HCT116 (cell line): ENCODE results near the gene RBBP6. TPM values are rescaled to one million over a fixed set of nuclear protein-coding genes. Genes with fewer than 3 reads are reported as not detected.

ENCODE experiments used
- ATAC-seq: fragments of 200-7000 bp; cut with Tn5 transposase; 2 replicates; pipeline ENCODE4 v1.9.1; 2020; ENCODE audit warnings: mild to moderate bottlenecking, moderate library complexity
- BruUV-seq: library from RNA; stranded (reverse); fragments of 400-500 nt; replicated peaks from 2 replicates; lab custom pipeline; 2021; lab: Mats Ljungman, UMichigan
- CTCF ChIA-PET: fragments of 300-600 bp; sonication (Branson Sonifier 250); formaldehyde crosslinking; loops from one replicate; lab custom pipeline; 2021; ENCODE audit warnings: antibody characterized with exemption; lab: Charles Lee
- POLR2A ChIA-PET: fragments of 300-600, 350-600 bp; sonication (Branson Sonifier 250); formaldehyde crosslinking; loops from one replicate; lab custom pipeline; 2021; ENCODE audit warnings: antibody characterized with exemption; lab: Charles Lee
- RAD21 ChIA-PET, 2 experiments: fragments of 300-600 bp; sonication (Branson Sonifier 250); formaldehyde crosslinking; loops; one replicate each; lab custom pipeline; 2023; ENCODE audit warnings: low total read pairs in 2 of 2; ENCODE audit not compliant: uncharacterized antibody in 2 of 2, unreplicated experiment in 2 of 2, low non-redundant PET in 1 of 2; lab: Charles Lee
- DNase-seq: peaks from one replicate; pipeline ENCODE4 v3.0.0-alpha.2; 2010; ENCODE audit warnings: low read depth, low spot score
- H2AFZ ChIP-seq: fragments of 200-600 bp; shearing (Covaris generic), sonication (generic); 2 replicates; pipeline ENCODE4 v1.6.1; 2017; ENCODE audit warnings: low read depth, mixed run types, mixed read lengths, antibody characterized with exemption, low read length; ENCODE audit not compliant: poor library complexity, severe bottlenecking
- H3K27ac ChIP-seq: 2 replicates; pipeline ENCODE4 v1.5.1; 2012; ENCODE audit warnings: low read depth, low read length
- H3K27me3 ChIP-seq: fragments of 200-600 bp; sonication (generic); 2 replicates; pipeline ENCODE4 v1.6.1; 2016; ENCODE audit warnings: mixed run types, low read length, mixed read lengths; ENCODE audit not compliant: insufficient read depth
- H3K36me3 ChIP-seq, 2 experiments: fragments of 200-500 bp in 1 of 2; fragments of 200-600 bp in 1 of 2; sonication (Bioruptor generic) in 1 of 2; sonication (generic) in 1 of 2; 2 replicates each; pipeline versions ENCODE4 v1.5.1 to v1.6.1; 2014 to 2016; ENCODE audit warnings: low read length in 2 of 2, inconsistent platforms in 1 of 2, mixed read lengths in 1 of 2, mixed run types in 1 of 2; ENCODE audit not compliant: insufficient read depth in 2 of 2, control insufficient read depth in 1 of 2
- H3K4me1 ChIP-seq, 2 experiments: fragments of 200-600 bp in 1 of 2; sonication (generic) in 1 of 2; 2 replicates each; pipeline versions ENCODE4 v1.5.1 to v1.6.1; 2012 to 2017; ENCODE audit warnings: low read length in 2 of 2, inconsistent platforms in 1 of 2, mild to moderate bottlenecking in 1 of 2, mixed read lengths in 1 of 2, mixed run types in 1 of 2, moderate library complexity in 1 of 2; ENCODE audit not compliant: insufficient read depth in 2 of 2, control insufficient read depth in 1 of 2
- H3K4me2 ChIP-seq: fragments of 200-600 bp; sonication (generic); 2 replicates; pipeline ENCODE4 v1.6.1; 2017; ENCODE audit warnings: mixed run types, low read length, mixed read lengths
- H3K4me3 ChIP-seq, 2 experiments: fragments of 200-600 bp in 1 of 2; sonication (generic) in 1 of 2; replicated peaks in 1 of 2; 2 replicates each; pipeline ENCODE4 v1.5.1; 2011 to 2016; ENCODE audit warnings: low read length in 2 of 2, control low read depth in 1 of 2, low read depth in 1 of 2, mild to moderate bottlenecking in 1 of 2, mixed read lengths in 1 of 2, mixed run types in 1 of 2
- H3K79me2 ChIP-seq: fragments of 200-600 bp; sonication (generic); 2 replicates; pipeline ENCODE4 v1.6.1; 2017; ENCODE audit warnings: mild to moderate bottlenecking, mixed run types, low read length, moderate library complexity, mixed read lengths; ENCODE audit not compliant: insufficient read depth
- H3K9ac ChIP-seq: fragments of 200-600 bp; sonication (generic); 2 replicates; pipeline ENCODE4 v1.6.1; 2016; ENCODE audit warnings: low read length, mixed read lengths
- H3K9me2 ChIP-seq: fragments of 200-600 bp; sonication (generic), shearing (Covaris generic); 2 replicates; pipeline ENCODE4 v1.6.1; 2017; ENCODE audit warnings: mixed run types, mild to moderate bottlenecking, moderate library complexity; ENCODE audit not compliant: insufficient read depth
- H3K9me3 ChIP-seq, 2 experiments: fragments of 200-500 bp in 1 of 2; fragments of 200-600 bp in 1 of 2; sonication (Bioruptor generic) in 1 of 2; sonication (generic) in 1 of 2; 2 replicates each; pipeline ENCODE4 v1.6.1; 2014 to 2017; ENCODE audit warnings: low read length in 2 of 2, mixed read lengths in 2 of 2, inconsistent platforms in 1 of 2, low read depth in 1 of 2, mild to moderate bottlenecking in 1 of 2, mixed run types in 1 of 2, moderate library complexity in 1 of 2; ENCODE audit not compliant: control insufficient read depth in 1 of 2, insufficient read depth in 1 of 2
- H4K20me1 ChIP-seq: fragments of 200-600 bp; sonication (generic), shearing (Covaris generic); 2 replicates; pipeline ENCODE4 v1.6.1; 2017; ENCODE audit warnings: mixed run types, mild to moderate bottlenecking, moderate library complexity; ENCODE audit not compliant: insufficient read depth
- ATF3 ChIP-seq: IDR thresholded peaks from 2 replicates; pipeline ENCODE4 v1.6.1; 2012
- CTCF ChIP-seq, 3 experiments: fragments of 200-600 bp in 1 of 3; sonication (generic) in 1 of 3; IDR thresholded peaks in 2 of 3; conservative IDR thresholded peaks in 1 of 3; 2 replicates each; pipeline ENCODE4 v1.5.1; 2012 to 2017; ENCODE audit warnings: low read depth in 2 of 3, low read length in 2 of 3, antibody characterized with exemption in 1 of 3, borderline replicate concordance in 1 of 3, control low read depth in 1 of 3, mild to moderate bottlenecking in 1 of 3, mixed read lengths in 1 of 3, mixed run types in 1 of 3, moderate library complexity in 1 of 3; ENCODE audit not compliant: insufficient read depth in 1 of 3
- EGR1 ChIP-seq: IDR thresholded peaks from 2 replicates; pipeline ENCODE4 v1.6.1; 2012; ENCODE audit warnings: low read depth
- ELF1 ChIP-seq: IDR thresholded peaks from 2 replicates; pipeline ENCODE4 v1.6.1; 2012; ENCODE audit warnings: low read depth, borderline replicate concordance
- EZH2phosphoT487 ChIP-seq: fragments of 200-600 bp; IDR thresholded peaks from 2 replicates; pipeline ENCODE4 v1.6.1; 2018; ENCODE audit warnings: antibody characterized with exemption, borderline replicate concordance
- JUND ChIP-seq: IDR thresholded peaks from 2 replicates; pipeline ENCODE4 v1.6.1; 2012
- TCF7L2 ChIP-seq: IDR thresholded peaks from 2 replicates; pipeline ENCODE4 v1.7.0; 2011; ENCODE audit warnings: borderline replicate concordance, inconsistent platforms; ENCODE audit not compliant: insufficient read depth, insufficient read length; ENCODE audit errors: extremely low read depth
- YY1 ChIP-seq: IDR thresholded peaks from 2 replicates; pipeline ENCODE4 v1.6.1; 2011; ENCODE audit warnings: low read length, low read depth, moderate library complexity, mild to moderate bottlenecking; ENCODE audit not compliant: insufficient replicate concordance; ENCODE audit errors: extremely low read depth
- ZBTB33 ChIP-seq: IDR thresholded peaks from 2 replicates; pipeline ENCODE4 v1.6.1; 2011; ENCODE audit warnings: mild to moderate bottlenecking, low read length, moderate library complexity; ENCODE audit not compliant: insufficient replicate concordance; ENCODE audit errors: extremely low read depth
- ZFX ChIP-seq: fragments of 450-650 bp; IDR thresholded peaks from 2 replicates; pipeline ENCODE4 v1.6.1; 2017
- ZNF274 ChIP-seq: fragments of 200-500 bp; sonication (Bioruptor generic); IDR thresholded peaks from 2 replicates; pipeline ENCODE4 v1.6.1; 2014; ENCODE audit warnings: mild to moderate bottlenecking, low read depth, low read length, inconsistent platforms
- intact Hi-C: fragments of 100-400 bp; cut with micrococcal nuclease; formaldehyde crosslinking; loops from 2 replicates; pipeline ENCODE4 v1.10.0; 2022
- total RNA-seq: library from RNA; stranded (reverse); gene quantifications from one replicate; pipeline ENCODE4 v1.2.1, GENCODE V29; 2021; ENCODE audit not compliant: unreplicated experiment

RBBP6 gene
- total RNA-seq, 1 experiment from 2014 or later: 52.4 TPM

- no peak for TF ChIP-seq CTCF (IDR thresholded peaks at IDR 0.05 in 2 of 3, conservative IDR thresholded peaks at IDR 0.05 in 1 of 3; ENCODE audit: borderline replicate concordance in 1 of 3, insufficient read depth in 1 of 3, low read depth in 2 of 3, low read length in 2 of 3)
- no peak for TF ChIP-seq ZFX
- no peak for TF ChIP-seq ATF3
- TF ChIP-seq TCF7L2: no peak
Measured at GRCh38 chr16:24552705-24553246, 13.4 kb downstream of the RBBP6 start (continued).

GRCh38 chr16:24553983-24554382 lies 14.6 kb downstream of the RBBP6 start:
- ChIA-PET CTCF (no interaction called here), POLR2A (no interaction called here), RAD21 (no interaction called here)
- Histone ChIP-seq H3K4me2 (no peak overlapping the region), H2AFZ (no peak overlapping the region), H3K9me3 (no peaks in the 10 kb centered on the region), H3K36me3 (peaks cover 19 to 52% of the 10 kb centered on the region in 2 experiments; a peak in 3 of 4 replicates), H3K27ac (no peak overlapping the region), H3K4me3 (no peak overlapping the region), H3K9me2 (no peaks in the 10 kb centered on the region), H3K4me1 (no peaks in the 10 kb centered on the region), H4K20me1 (0 out of 2 replicates have a peak, but pooled peaks cover 3% of the 10 kb centered on the region), H3K79me2 (peaks cover 45% of the 10 kb centered on the region), H3K27me3 (no peaks in the 10 kb centered on the region), H3K9ac (no peak overlapping the region)
- intact Hi-C loops: no loop called here
- no TSS peak for BruUV-seq
- DNase-seq (no peak), ATAC-seq (no peak)
- TF ChIP-seq YY1 (no peak), JUND (no peak), ELF1 (no peak), ATF3 (no peak), ZBTB33 (no peak), TCF7L2 (no peak), EGR1 (no peak), EZH2phosphoT487 (no peak), ZNF274 (no peak)
